ENCODE data around the gene MAP7.

Gene MAP7

DNA sequence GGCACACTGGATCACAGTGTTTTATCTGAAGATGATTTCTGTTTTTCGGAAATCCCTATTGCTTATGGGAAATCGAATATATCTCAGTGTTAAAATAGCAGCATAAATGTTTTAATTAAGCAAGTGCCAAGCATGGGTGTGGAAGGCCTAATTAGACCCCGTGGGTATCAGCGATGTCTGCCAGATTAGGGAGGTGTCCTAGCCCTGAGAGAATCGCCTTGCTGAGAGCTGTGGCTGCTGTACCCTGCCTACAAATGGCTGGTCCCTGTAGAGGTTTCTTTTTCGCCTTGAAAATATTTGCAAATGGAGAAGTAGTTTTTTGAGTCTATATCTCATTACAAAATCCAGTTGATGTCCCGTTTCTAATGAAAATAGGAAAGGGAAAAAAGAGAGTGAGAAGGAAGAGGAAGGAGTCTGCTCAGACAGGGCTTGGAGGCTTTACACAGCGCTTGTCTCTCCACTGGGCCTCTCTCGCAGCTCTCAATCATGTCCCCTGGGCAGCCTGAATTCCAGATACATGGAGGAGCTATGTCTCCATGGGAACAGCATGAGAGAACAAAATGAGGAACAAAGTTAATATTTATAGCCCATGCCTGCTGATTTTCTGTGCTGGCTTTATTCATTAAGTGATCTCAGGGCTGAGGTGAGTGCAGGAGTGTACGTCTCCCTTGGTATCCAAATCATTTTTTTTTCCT is 225.4 kb downstream of the MAP7 start:
- TF ChIP-seq, protein P1, sequence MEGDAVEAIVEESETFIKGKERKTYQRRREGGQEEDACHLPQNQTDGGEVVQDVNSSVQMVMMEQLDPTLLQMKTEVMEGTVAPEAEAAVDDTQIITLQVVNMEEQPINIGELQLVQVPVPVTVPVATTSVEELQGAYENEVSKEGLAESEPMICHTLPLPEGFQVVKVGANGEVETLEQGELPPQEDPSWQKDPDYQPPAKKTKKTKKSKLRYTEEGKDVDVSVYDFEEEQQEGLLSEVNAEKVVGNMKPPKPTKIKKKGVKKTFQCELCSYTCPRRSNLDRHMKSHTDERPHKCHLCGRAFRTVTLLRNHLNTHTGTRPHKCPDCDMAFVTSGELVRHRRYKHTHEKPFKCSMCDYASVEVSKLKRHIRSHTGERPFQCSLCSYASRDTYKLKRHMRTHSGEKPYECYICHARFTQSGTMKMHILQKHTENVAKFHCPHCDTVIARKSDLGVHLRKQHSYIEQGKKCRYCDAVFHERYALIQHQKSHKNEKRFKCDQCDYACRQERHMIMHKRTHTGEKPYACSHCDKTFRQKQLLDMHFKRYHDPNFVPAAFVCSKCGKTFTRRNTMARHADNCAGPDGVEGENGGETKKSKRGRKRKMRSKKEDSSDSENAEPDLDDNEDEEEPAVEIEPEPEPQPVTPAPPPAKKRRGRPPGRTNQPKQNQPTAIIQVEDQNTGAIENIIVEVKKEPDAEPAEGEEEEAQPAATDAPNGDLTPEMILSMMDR (IDR thresholded peaks at IDR 0.05; ENCODE audit: control insufficient read depth, insufficient read depth, low read depth, low read length, missing control alignments), result no peak
- no peak overlapping the region for H3K4me3 ChIP-seq (ENCODE audit: control insufficient read depth, low read depth, low read length)
- no peak for DNase-seq (ENCODE audit: low read depth)

DNA sequence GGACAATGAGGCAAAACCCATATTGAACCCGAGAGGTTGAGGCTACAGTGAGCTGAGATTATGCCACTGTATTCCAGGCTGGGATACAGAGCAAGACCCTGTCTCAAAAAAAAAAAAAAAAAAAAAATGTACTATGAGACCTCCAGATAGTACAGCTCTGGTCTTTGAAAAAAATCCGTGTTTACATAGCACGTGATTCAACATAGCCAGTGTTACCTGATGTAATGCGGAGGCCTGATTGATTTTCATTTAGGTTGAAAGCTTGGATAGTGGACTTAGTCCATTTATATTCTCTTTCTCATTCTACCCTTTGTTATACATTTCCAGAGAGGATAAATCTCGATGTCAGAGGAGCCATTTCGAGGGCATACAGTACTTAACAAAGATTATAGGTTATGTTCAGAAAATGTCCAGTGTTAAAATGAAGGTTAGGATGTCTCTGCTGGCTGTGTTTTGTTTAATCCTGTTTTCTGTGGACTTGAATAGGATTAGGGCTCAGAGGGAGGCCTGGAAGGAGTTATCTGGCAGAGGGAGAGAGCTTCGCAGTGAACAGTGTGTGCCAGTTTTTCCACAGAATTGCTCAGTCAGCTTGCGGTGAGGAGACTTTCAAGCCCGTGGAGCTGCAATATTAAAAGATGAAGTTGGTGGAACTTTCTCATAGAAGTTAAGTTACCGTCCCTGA is 226.7 kb downstream of the MAP7 start:
- H3K4me3 ChIP-seq (ENCODE audit: control insufficient read depth, low read depth, low read length), result no peak overlapping the region
- TF ChIP-seq, protein P1 (IDR thresholded peaks at IDR 0.05; ENCODE audit: control insufficient read depth, insufficient read depth, low read depth, low read length, missing control alignments), result no peak
- no peak for DNase-seq (ENCODE audit: low read depth)

DNA sequence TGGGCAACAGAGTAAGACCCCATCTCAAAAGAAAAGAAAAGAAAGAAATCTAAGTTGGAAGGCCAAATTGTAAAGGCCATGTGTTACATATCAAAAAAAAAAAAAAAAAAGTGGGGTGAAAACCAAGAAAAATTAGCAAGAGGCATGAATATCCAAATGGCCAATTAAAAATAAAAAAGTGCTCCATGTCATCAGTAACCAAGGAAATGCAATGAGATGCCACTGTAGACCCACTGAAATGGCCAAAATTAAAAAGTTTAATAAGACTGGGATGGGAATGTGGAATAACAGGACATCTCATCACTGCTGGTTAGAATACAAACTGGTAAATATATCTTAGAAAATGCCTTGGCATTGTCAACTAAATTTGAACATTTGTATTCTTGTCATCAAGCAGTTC is 230.5 kb downstream of the MAP7 start:
- no peak overlapping the region for H3K4me3 ChIP-seq (ENCODE audit: control insufficient read depth, low read depth, low read length)
- TF ChIP-seq, protein P1 (IDR thresholded peaks at IDR 0.05; ENCODE audit: control insufficient read depth, insufficient read depth, low read depth, low read length, missing control alignments), result no peak
- DNase-seq (ENCODE audit: low read depth), result no peak

DNA sequence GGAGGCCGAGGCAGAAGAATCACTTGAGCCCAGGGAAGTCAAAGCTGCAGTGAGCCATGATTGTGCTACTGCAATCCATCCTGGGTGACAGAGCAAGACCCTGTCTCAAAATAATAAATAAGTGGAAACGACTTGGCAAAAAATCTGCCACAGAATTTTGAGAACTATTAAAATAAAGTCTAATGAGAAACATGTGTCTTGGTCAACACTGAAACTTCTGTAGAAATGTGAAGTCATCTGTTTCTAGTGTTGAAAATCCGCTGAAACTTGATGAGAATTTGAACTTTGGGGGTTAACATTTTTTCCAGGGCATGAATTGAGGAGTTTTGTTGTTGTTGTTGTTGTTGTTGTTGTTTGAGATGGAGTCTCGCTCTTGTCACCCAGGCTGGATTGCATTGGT is 231.5 kb downstream of the MAP7 start:
- no peak overlapping the region for H3K4me3 ChIP-seq (ENCODE audit: control insufficient read depth, low read depth, low read length)
- no peak for DNase-seq (ENCODE audit: low read depth)
- TF ChIP-seq, protein P1 (IDR thresholded peaks at IDR 0.05; ENCODE audit: control insufficient read depth, insufficient read depth, low read depth, low read length, missing control alignments), result no peak

DNA sequence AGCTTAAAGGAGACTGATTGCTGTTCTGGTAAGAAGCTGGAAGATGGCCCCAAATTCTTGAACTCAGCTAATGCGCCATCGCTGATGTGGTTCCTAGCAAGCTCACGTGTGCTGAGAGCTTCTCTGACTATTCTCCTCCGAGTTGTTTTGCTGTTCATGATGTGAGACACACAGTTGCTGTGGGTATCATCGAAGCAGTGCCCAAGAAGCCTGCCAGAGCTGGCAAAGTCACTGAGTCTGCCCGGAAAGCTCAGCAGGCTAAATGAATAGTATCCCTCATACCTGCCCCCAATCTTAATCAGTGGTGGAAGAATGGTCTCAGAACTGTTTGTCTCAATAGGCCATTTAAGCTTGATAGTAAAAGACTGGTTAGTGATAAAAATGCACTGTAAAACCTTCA is 232.3 kb downstream of the MAP7 start:
- DNase-seq (ENCODE audit: low read depth), result no peak
- TF ChIP-seq, protein P1 (IDR thresholded peaks at IDR 0.05; ENCODE audit: control insufficient read depth, insufficient read depth, low read depth, low read length, missing control alignments), result no peak
- H3K4me3 ChIP-seq (ENCODE audit: control insufficient read depth, low read depth, low read length), result no peak overlapping the region

DNA sequence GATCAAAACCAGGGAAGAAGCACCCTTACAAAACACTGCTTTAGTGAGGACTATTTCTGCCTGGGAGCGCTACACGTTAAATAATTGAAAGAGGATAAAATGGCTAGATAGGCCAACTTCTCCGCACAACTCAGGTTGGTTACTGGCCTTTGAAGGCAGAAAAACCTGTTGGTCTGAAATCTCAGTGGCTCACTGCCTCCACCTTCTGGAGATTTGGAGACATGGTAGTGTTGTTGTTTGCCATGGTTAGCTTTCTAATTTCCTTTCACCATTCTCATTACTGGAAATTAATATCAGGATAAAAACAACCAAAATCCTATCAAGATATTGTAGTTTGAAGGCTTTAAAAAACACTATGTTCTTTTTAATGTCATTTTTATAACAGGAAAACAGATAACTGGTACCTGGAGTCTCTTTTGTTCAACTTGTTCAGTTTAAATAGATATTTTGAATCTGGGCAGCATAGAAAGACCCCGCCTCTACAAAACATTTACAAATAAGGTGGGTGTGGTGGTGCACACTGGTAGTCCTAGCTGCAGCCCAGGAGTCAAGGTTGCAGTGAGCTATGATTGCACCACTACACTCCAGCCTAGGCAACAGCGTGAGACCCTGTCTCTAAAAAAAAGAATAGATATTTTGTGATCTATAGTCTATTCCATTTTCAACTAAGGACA is 233.1 kb downstream of the MAP7 start:
- no peak for DNase-seq (ENCODE audit: low read depth)

More for the DNA sequence above, 233.1 kb downstream of the MAP7 start:
- H3K4me3 ChIP-seq (ENCODE audit: control insufficient read depth, low read depth, low read length), result no peak overlapping the region
- TF ChIP-seq, protein P1 (IDR thresholded peaks at IDR 0.05; ENCODE audit: control insufficient read depth, insufficient read depth, low read depth, low read length, missing control alignments), result peak; percentile 83

All from AG09309 (cell line).